ENCODE measurements around the gene ICAM2.
"Not testable (repeated sequence)": the region's sequence is repeated elsewhere in the genome, so short reads cannot be mapped to it uniquely, and the experiment has no call there.

ICAM2 gene

DNA sequence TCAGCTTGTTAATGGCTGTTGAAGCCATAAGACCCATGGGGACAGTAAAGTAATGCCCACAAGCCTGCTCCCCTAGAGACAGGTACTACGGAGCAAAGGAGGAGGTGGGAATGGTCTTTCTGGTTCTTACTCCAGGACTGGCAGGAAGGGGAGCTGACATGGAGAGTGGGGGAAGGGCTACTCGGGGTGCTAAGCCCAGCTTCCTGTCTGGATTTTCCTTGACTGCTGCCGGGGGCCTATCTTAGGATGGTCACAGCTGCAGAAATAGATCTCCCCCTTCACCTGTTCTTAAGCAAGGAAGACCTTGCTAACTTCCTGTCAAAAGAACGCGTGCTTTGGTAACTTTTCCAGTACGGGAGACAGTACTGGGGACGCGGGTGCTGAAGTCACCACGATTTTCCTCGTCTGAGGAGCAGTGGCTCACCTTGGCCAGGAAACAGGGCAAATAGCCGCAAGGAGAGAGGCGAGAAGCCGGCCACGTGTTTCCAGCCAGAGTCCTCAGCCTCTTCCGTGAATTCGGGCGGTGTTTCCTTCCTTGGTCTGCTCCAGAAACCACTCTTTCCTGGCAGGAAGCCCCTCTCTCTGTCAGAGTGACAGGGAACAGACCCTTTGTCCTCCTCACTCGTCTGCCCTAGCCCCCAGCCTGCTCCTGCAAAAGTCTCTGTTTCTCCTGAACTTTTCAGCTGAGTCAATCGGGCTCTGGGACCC is 22.9 kb downstream of the ICAM2 start:
- DNase-seq (ENCODE audit: low read depth): no peak

DNA sequence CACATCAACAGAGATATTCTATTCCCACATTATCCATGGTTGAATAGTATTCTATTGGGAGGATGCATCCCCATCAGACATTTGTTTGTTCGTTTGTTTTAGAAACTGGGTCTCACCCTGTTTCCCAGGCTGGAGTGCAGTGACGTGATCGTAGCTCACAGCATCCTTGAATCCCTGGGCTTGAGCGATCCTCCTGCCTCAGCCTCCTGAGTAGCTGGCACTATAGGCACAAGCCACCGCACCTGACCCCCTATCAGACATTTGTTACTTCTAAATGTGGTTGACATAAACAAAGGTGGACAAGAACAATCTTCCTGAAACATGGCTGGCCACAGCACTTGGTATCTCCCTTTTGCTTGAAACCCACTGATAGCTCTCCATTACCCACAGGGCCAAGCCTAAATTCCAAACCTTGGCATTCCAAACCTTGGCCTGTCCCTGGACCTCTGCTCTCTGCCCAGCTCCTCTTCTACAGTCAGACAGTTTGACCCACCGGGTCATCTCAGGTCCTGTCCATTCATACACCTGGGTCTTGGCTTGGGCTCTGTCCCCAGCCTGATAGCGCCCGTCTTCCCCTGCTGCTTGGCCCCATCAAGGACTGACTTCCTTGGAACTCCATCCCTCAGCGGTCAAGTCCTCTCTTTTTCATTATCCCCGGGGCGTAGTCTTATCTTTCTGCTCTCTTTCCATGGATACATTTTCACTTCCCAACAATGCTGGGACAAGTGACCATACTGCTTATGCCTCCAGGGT is 23.8 kb downstream of the ICAM2 start:
- no peak for DNase-seq (ENCODE audit: low read depth)

DNA sequence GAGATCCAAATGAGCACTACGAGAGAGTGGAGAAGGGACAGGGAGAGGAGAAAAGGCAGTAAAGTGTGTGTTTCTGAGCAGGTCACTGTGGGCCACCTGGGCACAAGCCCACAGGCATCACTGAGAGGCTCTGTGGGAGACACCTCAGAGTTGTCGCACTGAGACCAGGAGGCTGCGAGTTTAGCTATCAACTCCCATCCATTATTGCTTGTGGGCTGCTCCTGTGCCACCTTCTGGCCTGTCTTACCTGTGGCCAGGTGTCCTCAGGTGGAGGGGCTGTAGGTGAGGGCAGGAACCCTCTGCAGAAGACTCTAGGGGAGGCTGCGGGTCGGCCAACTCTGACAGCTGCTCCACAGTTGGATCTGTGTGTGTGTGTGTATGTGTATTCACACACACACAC is 24.8 kb downstream of the ICAM2 start:
- no peak for DNase-seq (ENCODE audit: low read depth)

- no peak for DNase-seq (ENCODE audit: low read depth)
Observed at GRCh38 chr17:63993368-63993985, 27.0 kb downstream of the ICAM2 start.

DNA sequence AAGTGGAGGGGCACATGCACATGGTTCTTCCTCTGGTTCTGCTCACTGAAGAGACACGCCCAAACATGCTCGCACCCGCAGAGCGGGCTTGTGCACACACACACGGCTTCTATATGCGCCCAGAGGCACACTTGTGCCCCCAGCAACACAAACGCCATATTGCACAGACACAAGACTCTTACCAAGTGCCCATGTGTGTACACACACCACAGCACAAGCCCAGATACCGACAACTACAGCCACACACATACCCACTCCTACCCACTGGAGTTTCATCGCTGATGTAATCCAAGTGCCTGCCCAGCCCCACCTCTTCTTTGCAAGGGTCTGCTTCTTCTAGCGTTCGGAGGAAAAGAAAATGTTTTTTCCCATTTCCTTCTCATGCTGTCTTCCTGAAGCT is 28.8 kb downstream of the ICAM2 start:
- no peak for DNase-seq (ENCODE audit: low read depth)

- DNase-seq (ENCODE audit: low read depth): no peak
Observed at GRCh38 chr17:63989622-63990345, 30.6 kb downstream of the ICAM2 start.

GRCh38 chr17:63988741-63989621 is 31.5 kb downstream of the ICAM2 start:
- DNase-seq (ENCODE audit: low read depth): no peak

DNA sequence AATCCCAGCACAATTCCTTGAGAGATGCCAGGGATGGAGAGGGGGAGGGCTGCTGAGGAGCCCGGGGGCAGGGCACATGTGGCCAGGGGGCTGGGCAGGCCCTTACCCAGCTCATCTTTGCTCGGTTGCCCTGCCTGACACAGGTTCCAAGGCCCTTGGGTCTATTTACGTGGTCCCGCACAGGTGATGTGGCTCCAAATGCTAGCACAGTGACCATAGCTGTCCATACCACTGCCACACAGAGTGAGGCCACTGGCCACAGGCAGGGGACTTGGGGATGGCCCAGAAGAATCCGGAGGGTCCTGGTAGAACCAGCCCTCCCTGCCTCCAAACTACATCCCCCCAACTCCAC is 32.3 kb downstream of the ICAM2 start:
- DNase-seq (ENCODE audit: low read depth): no peak

- no peak for DNase-seq (ENCODE audit: low read depth)
Observed at GRCh38 chr17:63987221-63988126, 33.0 kb downstream of the ICAM2 start.

DNA sequence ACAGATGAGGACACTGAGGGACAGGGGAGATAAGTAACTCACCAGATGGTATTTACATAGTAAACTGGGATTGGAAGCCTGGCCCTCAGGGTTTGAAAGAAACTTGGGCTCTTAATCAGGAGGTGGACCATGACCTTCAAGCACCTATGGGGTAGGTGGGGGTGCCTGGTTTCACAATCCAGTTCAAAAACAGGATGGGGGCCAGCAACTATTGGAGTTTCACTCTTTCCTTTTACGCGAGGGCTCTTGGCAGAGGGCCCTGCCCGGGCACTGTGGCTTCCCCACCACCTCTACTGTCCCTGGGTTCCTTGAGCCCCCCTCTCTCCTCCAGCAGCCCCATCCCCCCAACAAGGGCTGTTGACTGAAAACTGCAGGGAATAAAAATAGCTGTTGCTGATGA is 33.6 kb downstream of the ICAM2 start:
- no peak for DNase-seq (ENCODE audit: low read depth)

GRCh38 chr17:63985387-63986140 is 34.9 kb downstream of the ICAM2 start:
- no peak for DNase-seq (ENCODE audit: low read depth)

DNA sequence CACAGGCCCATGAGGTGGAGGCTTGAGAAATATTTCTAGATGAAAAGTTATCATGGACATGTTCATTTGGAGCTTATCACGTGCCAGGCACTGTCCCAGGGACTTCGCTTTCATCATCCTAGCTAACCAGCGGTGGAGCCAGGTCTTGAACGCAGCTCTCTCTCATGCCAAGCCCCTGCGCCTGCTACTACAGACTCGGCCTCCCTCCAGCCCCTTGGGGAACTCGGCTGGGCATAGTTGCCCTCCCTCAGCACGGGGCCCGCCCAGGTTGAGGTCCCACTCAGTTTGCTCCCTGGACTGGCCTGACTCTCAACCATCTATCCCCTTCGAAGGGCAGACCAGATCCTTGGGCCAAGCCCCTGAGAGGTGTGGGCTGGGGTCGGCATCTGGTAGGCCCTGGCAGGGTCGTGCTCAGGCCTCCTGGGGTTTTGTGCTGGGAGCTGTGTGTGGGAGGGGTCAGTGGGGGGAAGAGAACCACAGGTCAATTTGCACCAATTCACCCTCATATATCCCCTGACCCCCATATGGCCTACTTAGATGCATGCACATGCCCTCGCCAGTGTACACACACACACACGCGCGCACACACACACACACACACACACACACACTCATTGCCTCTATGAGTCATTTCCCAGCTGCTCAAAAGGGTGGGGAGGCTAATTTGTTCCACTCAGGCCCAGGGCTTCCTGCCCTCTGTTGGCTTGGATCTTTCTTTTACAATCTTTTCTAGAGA is 35.6 kb downstream of the ICAM2 start:
- peak; percentile 88 for DNase-seq (ENCODE audit: low read depth)

- DNase-seq (ENCODE audit: low read depth): no peak
Observed at GRCh38 chr17:63984236-63984635, 36.2 kb downstream of the ICAM2 start.

- DNase-seq (ENCODE audit: low read depth): no peak
Observed at GRCh38 chr17:63983320-63983719, 37.1 kb downstream of the ICAM2 start.

DNA sequence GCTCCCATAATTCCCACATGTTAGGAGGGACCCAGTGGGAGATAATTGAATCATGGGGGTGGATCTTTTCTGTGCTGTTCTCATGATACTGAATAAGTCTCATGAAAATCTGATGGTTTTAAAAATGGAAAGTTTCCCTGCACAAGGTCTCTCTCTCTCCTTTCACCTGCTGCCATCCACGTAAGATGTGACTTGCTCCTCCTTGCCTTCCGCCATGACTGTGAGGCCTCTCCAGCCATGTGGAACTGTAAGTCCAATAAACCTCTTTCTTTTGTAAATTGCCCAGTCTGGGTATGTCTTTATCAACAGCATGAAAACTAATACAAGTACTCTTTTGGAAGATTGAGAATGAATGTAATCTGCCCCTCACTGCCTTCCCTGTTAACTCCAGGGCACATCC is 37.8 kb downstream of the ICAM2 start:
- not testable (repeated sequence) for DNase-seq (ENCODE audit: low read depth)

GRCh38 chr17:63978272-63979200 is 41.9 kb downstream of the ICAM2 start:
- no peak for DNase-seq (ENCODE audit: low read depth)

DNA sequence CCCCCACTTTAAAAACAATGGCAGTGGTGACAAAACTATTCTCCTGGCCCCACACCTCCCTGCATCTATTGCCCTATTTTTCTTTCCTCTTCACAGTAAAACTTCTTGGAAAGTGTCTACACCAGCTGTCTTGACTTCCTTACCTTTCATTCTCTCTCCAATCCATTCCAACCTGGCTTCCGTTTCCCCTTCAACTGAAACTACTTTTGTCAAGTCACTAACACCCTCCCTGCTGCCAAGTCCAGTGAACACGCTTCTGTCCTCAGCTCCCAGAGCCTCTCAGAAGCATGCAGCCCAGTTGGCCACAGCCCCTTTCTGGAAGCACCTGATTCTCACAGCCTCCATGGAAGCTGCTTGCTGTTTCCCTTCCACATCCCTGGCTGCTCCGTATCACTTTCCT is 43.7 kb downstream of the ICAM2 start:
- DNase-seq (ENCODE audit: low read depth): no peak

GRCh38 chr17:63975541-63976092 is 44.8 kb downstream of the ICAM2 start:
- no peak for DNase-seq (ENCODE audit: low read depth)
